ENCODE measurements around the gene FBXO22.

- no peak for TF ChIP-seq NFRKB (IDR thresholded peaks at IDR 0.05)
- no peak for TF ChIP-seq ZNF384 (IDR thresholded peaks at IDR 0.05)
- TF ChIP-seq SP1 (IDR thresholded peaks at IDR 0.05), result no peak
- TF ChIP-seq SUZ12 (IDR thresholded peaks at IDR 0.05), result no peak
- no peak for TF ChIP-seq ARNT (IDR thresholded peaks at IDR 0.05)
- TF ChIP-seq ELF4 (IDR thresholded peaks at IDR 0.05), result no peak
Observed at GRCh38 chr15:75945953-75946352, 42.3 kb downstream of the FBXO22 start.
